Activated CD4-positive, alpha-beta T cell treated with anti-CD3 and anti-CD28 coated beads, Interleukin-2, amount 10 ng/mL, durations not matched to agents 7 days and 5 days (primary cell): ENCODE measurements around the gene SCYL2. TPM values are rescaled to one million over a fixed set of nuclear protein-coding genes. Genes with fewer than 3 reads are reported as not detected.

Experiments used
- CTCF ChIA-PET: fragments of 350-600 bp; sonication (Branson Sonifier 250); formaldehyde crosslinking; loops from one replicate; lab custom pipeline; 2021; ENCODE audit warnings: antibody characterized with exemption; lab: Charles Lee
- POLR2A ChIA-PET: fragments of 350-600 bp; sonication (Branson Sonifier 250); formaldehyde crosslinking; loops from one replicate; lab custom pipeline; 2021; ENCODE audit warnings: antibody characterized with exemption; lab: Charles Lee
- DNase-seq: peaks from one replicate; pipeline ENCODE4 v3.0.0-alpha.2; 2020
- H3K27ac Mint-ChIP-seq: one replicate; pipeline ENCODE4 v1.8.0; 2021; ENCODE audit warnings: mild to moderate bottlenecking, moderate library complexity, mixed read lengths
- H3K27me3 Mint-ChIP-seq: one replicate; pipeline ENCODE4 v1.8.0; 2021; ENCODE audit warnings: mixed read lengths
- H3K36me3 Mint-ChIP-seq: one replicate; pipeline ENCODE4 v1.8.0; 2021; ENCODE audit warnings: low read depth, mixed read lengths
- H3K4me1 Mint-ChIP-seq: one replicate; pipeline ENCODE4 v1.8.0; 2021; ENCODE audit warnings: mixed read lengths
- H3K4me3 Mint-ChIP-seq: one replicate; pipeline ENCODE4 v1.8.0; 2021; ENCODE audit warnings: mild to moderate bottlenecking, moderate library complexity, mixed read lengths
- H3K9me3 Mint-ChIP-seq: one replicate; pipeline ENCODE4 v1.8.0; 2021; ENCODE audit warnings: mixed read lengths
- total RNA-seq, 2 experiments: library from RNA; stranded (reverse); gene quantifications; one replicate each; pipeline ENCODE4 v1.2.3, GENCODE V29; 2021

SCYL2 gene
- total RNA-seq, 2 experiments from 2014 or later, result 32.1 to 33.3 TPM

GRCh38 chr12:100372853-100373640, 106.1 kb downstream of the SCYL2 start:
- POLR2A ChIA-PET, result no interaction called here
- H3K27ac Mint-ChIP-seq, result no peak overlapping the region
- peaks cover 8% of the 10 kb centered on the region for H3K27me3 Mint-ChIP-seq
- CTCF ChIA-PET, result no interaction called here
- no peaks in the 10 kb centered on the region for H3K4me1 Mint-ChIP-seq
- no peak overlapping the region for H3K4me3 Mint-ChIP-seq
- H3K36me3 Mint-ChIP-seq, result no peaks in the 10 kb centered on the region
- no peaks in the 10 kb centered on the region for H3K9me3 Mint-ChIP-seq
- no peak for DNase-seq

GRCh38 chr12:100375038-100375735, 108.2 kb downstream of the SCYL2 start:
- H3K27ac Mint-ChIP-seq, result no peak overlapping the region
- H3K27me3 Mint-ChIP-seq, result peaks cover 3% of the 10 kb centered on the region
- POLR2A ChIA-PET, result no interaction called here
- H3K9me3 Mint-ChIP-seq, result no peaks in the 10 kb centered on the region
- no peak overlapping the region for H3K4me3 Mint-ChIP-seq
- no peaks in the 10 kb centered on the region for H3K36me3 Mint-ChIP-seq
- H3K4me1 Mint-ChIP-seq, result no peaks in the 10 kb centered on the region
- no peak for DNase-seq
- CTCF ChIA-PET, result interaction anchor here (0.6 kb wide), 1 partner anchor 78 kb away, joined by 4 read pairs; no protein-coding TSS in a partner anchor

- no peaks in the 10 kb centered on the region for H3K36me3 Mint-ChIP-seq
- no peak overlapping the region for H3K27ac Mint-ChIP-seq
- no peaks in the 10 kb centered on the region for H3K9me3 Mint-ChIP-seq
- H3K27me3 Mint-ChIP-seq, result peaks cover 3% of the 10 kb centered on the region
- no peak for DNase-seq
- ChIA-PET POLR2A (no interaction called here), CTCF (interaction anchor here (1.2 kb wide), 1 partner anchor 12 kb away, joined by 3 read pairs; no protein-coding TSS in a partner anchor)
- H3K4me3 Mint-ChIP-seq, result no peak overlapping the region
- no peaks in the 10 kb centered on the region for H3K4me1 Mint-ChIP-seq
These were observed 109.2 kb downstream of the SCYL2 start for GRCh38 chr12:100376161-100376560.

- ChIA-PET POLR2A (interaction anchor here (0.6 kb wide), 1 partner anchor 24 kb away, joined by 3 read pairs; the partner anchor contains the start of gene SLC17A8), CTCF (interaction anchor here (1.5 kb wide), 1 partner anchor 23 kb away, joined by 4 read pairs; no protein-coding TSS in a partner anchor)
- DNase-seq, result no peak
These were observed 114.4 kb downstream of the SCYL2 start for GRCh38 chr12:100381379-100381778.

GRCh38 chr12:100382338-100382737, 115.4 kb downstream of the SCYL2 start:
- CTCF ChIA-PET, result no interaction called here
- no peaks in the 10 kb centered on the region for H3K4me1 Mint-ChIP-seq

More at GRCh38 chr12:100381379-100381778, 114.4 kb downstream of the SCYL2 start:
- no peaks in the 10 kb centered on the region for H3K27me3 Mint-ChIP-seq
- no peak overlapping the region for H3K27ac Mint-ChIP-seq
- H3K9me3 Mint-ChIP-seq, result no peaks in the 10 kb centered on the region
- no peaks in the 10 kb centered on the region for H3K4me1 Mint-ChIP-seq
- no peaks in the 10 kb centered on the region for H3K36me3 Mint-ChIP-seq
- H3K4me3 Mint-ChIP-seq, result no peak overlapping the region

GRCh38 chr12:100383586-100384558, 116.9 kb downstream of the SCYL2 start:
- no peak for DNase-seq
- no peaks in the 10 kb centered on the region for H3K4me1 Mint-ChIP-seq
- CTCF ChIA-PET, result interaction anchor here (0.6 kb wide), 1 partner anchor 24 kb away, joined by 4 read pairs; no protein-coding TSS in a partner anchor

More at GRCh38 chr12:100382338-100382737, 115.4 kb downstream of the SCYL2 start:
- H3K4me3 Mint-ChIP-seq, result no peak overlapping the region
- no peaks in the 10 kb centered on the region for H3K9me3 Mint-ChIP-seq
- POLR2A ChIA-PET, result no interaction called here
- H3K27me3 Mint-ChIP-seq, result no peaks in the 10 kb centered on the region
- DNase-seq, result no peak
- H3K27ac Mint-ChIP-seq, result no peak overlapping the region
- H3K36me3 Mint-ChIP-seq, result no peaks in the 10 kb centered on the region

GRCh38 chr12:100384559-100384935, 117.6 kb downstream of the SCYL2 start:
- H3K36me3 Mint-ChIP-seq, result no peaks in the 10 kb centered on the region
- ChIA-PET POLR2A (no interaction called here), CTCF (no interaction called here)
- H3K27ac Mint-ChIP-seq, result no peak overlapping the region
- H3K9me3 Mint-ChIP-seq, result no peaks in the 10 kb centered on the region
- H3K4me1 Mint-ChIP-seq, result no peaks in the 10 kb centered on the region
- no peak for DNase-seq
- H3K4me3 Mint-ChIP-seq, result no peak overlapping the region
- no peaks in the 10 kb centered on the region for H3K27me3 Mint-ChIP-seq

More at GRCh38 chr12:100383586-100384558, 116.9 kb downstream of the SCYL2 start:
- Mint-ChIP-seq H3K27ac (no peak overlapping the region), H3K27me3 (no peaks in the 10 kb centered on the region), H3K4me3 (no peak overlapping the region), H3K36me3 (no peaks in the 10 kb centered on the region), H3K9me3 (no peaks in the 10 kb centered on the region)
- POLR2A ChIA-PET, result no interaction called here

GRCh38 chr12:100388382-100388781, 121.4 kb downstream of the SCYL2 start:
- Mint-ChIP-seq H3K4me3 (no peak overlapping the region), H3K27me3 (peaks cover 2% of the 10 kb centered on the region), H3K4me1 (no peaks in the 10 kb centered on the region), H3K27ac (no peak overlapping the region), H3K36me3 (no peaks in the 10 kb centered on the region), H3K9me3 (no peaks in the 10 kb centered on the region)
- no peak for DNase-seq
- POLR2A ChIA-PET, result no interaction called here
- CTCF ChIA-PET, result interaction anchor here (0.7 kb wide), 1 partner anchor 12 kb away, joined by 3 read pairs; no protein-coding TSS in a partner anchor

Other genes with a start within 250 kb of the SCYL2 start
- 10 to 100 TPM; 18.0 to 19.8 TPM for gene BLTP3B, start 124.3 kb upstream of the SCYL2 start, total RNA-seq
- gene ACTR6, start 66.4 kb upstream of the SCYL2 start, total RNA-seq, result 10 to 100 TPM; 27.6 to 33.8 TPM
- gene DEPDC4, start 98 bp upstream of the SCYL2 start, total RNA-seq, result 1 to 10 TPM; 1.4 to 2.1 TPM
- gene SLC17A8, start 89.9 kb downstream of the SCYL2 start, total RNA-seq, result not detected
- gene NR1H4, start 206.7 kb downstream of the SCYL2 start, total RNA-seq, result not detected